ENCODE measurements around the gene VSTM2B.

Gene VSTM2B

GRCh38 chr19:29545866-29546582 lies 20.2 kb downstream of the VSTM2B start:
- no peak for ATAC-seq
- no peak for TF ChIP-seq ZNF8 (CRISPR knock-in tag; IDR thresholded peaks at IDR 0.05)

- no peak for ATAC-seq
- TF ChIP-seq ISL1 (CRISPR knock-in tag; IDR thresholded peaks at IDR 0.05) (no peak), GLIS3 (CRISPR knock-in tag; IDR thresholded peaks at IDR 0.05) (no peak), TSHZ2 (CRISPR knock-in tag; IDR thresholded peaks at IDR 0.05) (no peak), OSR1 (CRISPR knock-in tag; IDR thresholded peaks at IDR 0.05) (no peak), RARB (CRISPR knock-in tag; IDR thresholded peaks at IDR 0.05) (no peak), PATZ1 (CRISPR knock-in tag; IDR thresholded peaks at IDR 0.05; ENCODE audit: borderline replicate concordance) (no peak), TCF4 (CRISPR knock-in tag; IDR thresholded peaks at IDR 0.05; ENCODE audit: borderline replicate concordance) (no peak), BACH2 (CRISPR knock-in tag; IDR thresholded peaks at IDR 0.05; ENCODE audit: borderline replicate concordance) (no peak)
Observed at GRCh38 chr19:29546583-29547190, 20.9 kb downstream of the VSTM2B start.

DNA sequence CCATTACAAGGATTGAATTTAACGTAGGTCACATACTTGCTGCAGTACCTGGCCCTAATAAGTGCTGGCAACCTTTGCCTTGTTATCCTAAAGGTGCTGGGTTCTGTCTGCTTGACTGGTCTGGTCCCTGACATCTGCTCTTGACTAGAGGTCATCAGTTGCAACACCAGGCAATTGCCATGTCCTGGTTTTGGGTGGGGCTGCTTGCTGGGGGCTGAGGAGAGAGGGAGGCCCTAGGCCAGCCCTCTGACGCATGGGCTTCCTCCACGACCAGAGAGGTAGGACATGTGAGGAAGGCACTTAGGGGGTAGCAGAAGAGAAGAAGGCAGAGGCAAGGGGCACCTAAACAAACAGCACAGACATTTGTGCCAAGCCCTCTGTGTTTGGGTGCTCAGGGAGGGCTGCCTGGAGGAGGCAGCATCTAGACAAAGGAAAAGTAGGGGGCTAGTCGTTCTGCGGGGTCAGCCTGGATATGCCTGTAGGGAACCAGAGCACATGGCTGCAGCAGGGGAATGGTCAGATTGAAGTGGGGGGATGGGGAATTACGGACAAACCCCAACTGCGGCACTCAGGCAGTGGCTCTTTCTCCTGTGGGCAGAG lies 21.7 kb downstream of the VSTM2B start:
- no peak for ATAC-seq
- TF ChIP-seq, protein P1, sequence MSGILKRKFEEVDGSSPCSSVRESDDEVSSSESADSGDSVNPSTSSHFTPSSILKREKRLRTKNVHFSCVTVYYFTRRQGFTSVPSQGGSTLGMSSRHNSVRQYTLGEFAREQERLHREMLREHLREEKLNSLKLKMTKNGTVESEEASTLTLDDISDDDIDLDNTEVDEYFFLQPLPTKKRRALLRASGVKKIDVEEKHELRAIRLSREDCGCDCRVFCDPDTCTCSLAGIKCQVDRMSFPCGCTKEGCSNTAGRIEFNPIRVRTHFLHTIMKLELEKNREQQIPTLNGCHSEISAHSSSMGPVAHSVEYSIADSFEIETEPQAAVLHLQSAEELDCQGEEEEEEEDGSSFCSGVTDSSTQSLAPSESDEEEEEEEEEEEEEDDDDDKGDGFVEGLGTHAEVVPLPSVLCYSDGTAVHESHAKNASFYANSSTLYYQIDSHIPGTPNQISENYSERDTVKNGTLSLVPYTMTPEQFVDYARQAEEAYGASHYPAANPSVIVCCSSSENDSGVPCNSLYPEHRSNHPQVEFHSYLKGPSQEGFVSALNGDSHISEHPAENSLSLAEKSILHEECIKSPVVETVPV (CRISPR knock-in tag; IDR thresholded peaks at IDR 0.05) = no peak
- TF ChIP-seq OSR1 (CRISPR knock-in tag; IDR thresholded peaks at IDR 0.05) (no peak), ISL1 (CRISPR knock-in tag; IDR thresholded peaks at IDR 0.05) (no peak), ZFP30 (CRISPR knock-in tag; IDR thresholded peaks at IDR 0.05) (no peak), GLIS3 (CRISPR knock-in tag; IDR thresholded peaks at IDR 0.05) (no peak), ZNF565 (CRISPR knock-in tag; conservative IDR thresholded peaks at IDR 0.05; ENCODE audit: low read depth) (no peak), TCF4 (CRISPR knock-in tag; IDR thresholded peaks at IDR 0.05; ENCODE audit: borderline replicate concordance) (no peak), ZFP3 (CRISPR knock-in tag; IDR thresholded peaks at IDR 0.05) (no peak), PATZ1 (CRISPR knock-in tag; IDR thresholded peaks at IDR 0.05; ENCODE audit: borderline replicate concordance) (no peak), PPARA (CRISPR knock-in tag; IDR thresholded peaks at IDR 0.05; ENCODE audit: borderline replicate concordance) (no peak), ZC3H10 (CRISPR knock-in tag; IDR thresholded peaks at IDR 0.05) (no peak), POU6F1 (CRISPR knock-in tag; IDR thresholded peaks at IDR 0.05; ENCODE audit: borderline replicate concordance, low read depth) (no peak)
- TF ChIP-seq, protein P2, sequence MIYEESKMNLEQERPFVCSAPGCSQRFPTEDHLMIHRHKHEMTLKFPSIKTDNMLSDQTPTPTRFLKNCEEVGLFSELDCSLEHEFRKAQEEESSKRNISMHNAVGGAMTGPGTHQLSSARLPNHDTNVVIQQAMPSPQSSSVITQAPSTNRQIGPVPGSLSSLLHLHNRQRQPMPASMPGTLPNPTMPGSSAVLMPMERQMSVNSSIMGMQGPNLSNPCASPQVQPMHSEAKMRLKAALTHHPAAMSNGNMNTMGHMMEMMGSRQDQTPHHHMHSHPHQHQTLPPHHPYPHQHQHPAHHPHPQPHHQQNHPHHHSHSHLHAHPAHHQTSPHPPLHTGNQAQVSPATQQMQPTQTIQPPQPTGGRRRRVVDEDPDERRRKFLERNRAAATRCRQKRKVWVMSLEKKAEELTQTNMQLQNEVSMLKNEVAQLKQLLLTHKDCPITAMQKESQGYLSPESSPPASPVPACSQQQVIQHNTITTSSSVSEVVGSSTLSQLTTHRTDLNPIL (CRISPR knock-in tag; IDR thresholded peaks at IDR 0.05; ENCODE audit: low read depth) = no peak

All from SK-N-SH treated with all-trans-retinoic acid at 6 μM for 48 hours (cell line).